HG03025 (cell line): Measurements from ENCODE around the gene SLC2A5.

ENCODE experiments used
- ATAC-seq: cut with Tn5 transposase; IDR thresholded peaks from one replicate; pipeline ENCODE4 v1.9.1; 2021; ENCODE audit warnings: mild to moderate bottlenecking, moderate library complexity; ENCODE audit not compliant: unreplicated experiment, low FRiP score

Gene SLC2A5, protein sequence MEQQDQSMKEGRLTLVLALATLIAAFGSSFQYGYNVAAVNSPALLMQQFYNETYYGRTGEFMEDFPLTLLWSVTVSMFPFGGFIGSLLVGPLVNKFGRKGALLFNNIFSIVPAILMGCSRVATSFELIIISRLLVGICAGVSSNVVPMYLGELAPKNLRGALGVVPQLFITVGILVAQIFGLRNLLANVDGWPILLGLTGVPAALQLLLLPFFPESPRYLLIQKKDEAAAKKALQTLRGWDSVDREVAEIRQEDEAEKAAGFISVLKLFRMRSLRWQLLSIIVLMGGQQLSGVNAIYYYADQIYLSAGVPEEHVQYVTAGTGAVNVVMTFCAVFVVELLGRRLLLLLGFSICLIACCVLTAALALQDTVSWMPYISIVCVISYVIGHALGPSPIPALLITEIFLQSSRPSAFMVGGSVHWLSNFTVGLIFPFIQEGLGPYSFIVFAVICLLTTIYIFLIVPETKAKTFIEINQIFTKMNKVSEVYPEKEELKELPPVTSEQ

GRCh38 chr1:9069326-9070100 is at the start of gene SLC2A5:
Gene SLC2A5 (minus strand): TSS chr1:9069635. CDS start chr1:9069536, 99 bp downstream.
- ATAC-seq, result peak; percentile 79

DNA sequence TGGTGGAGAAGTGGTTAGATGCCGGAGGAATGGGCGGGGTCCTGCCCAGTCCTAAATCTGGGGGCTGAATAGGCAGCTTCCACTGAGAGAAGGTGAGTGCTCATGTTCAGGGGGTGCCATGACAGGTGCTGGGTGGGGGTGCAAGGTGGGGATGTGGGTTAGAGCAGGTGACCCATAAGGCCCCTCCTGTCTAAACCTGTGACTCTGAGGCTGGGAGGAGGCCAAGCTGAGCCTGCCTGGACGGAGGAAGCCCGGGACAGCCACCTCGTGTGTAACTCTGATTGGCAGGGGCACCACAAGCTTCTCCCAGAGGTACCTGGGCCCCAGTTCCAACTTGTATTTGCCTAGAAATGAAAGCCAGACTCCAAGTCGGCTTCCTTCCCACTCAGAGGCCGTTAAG is 48.8 kb upstream of the SLC2A5 start:
- no peak for ATAC-seq

GRCh38 chr1:9115351-9116205 is 46.1 kb upstream of the SLC2A5 start:
- no peak for ATAC-seq

GRCh38 chr1:9112961-9113880 is 43.8 kb upstream of the SLC2A5 start:
- ATAC-seq, result no peak

GRCh38 chr1:9111957-9112356 is 42.5 kb upstream of the SLC2A5 start:
- ATAC-seq, result no peak

- no peak for ATAC-seq
These were observed 41.9 kb upstream of the SLC2A5 start for GRCh38 chr1:9111357-9111691.

- ATAC-seq, result no peak
These were observed 41.4 kb upstream of the SLC2A5 start for GRCh38 chr1:9110669-9111356.

DNA sequence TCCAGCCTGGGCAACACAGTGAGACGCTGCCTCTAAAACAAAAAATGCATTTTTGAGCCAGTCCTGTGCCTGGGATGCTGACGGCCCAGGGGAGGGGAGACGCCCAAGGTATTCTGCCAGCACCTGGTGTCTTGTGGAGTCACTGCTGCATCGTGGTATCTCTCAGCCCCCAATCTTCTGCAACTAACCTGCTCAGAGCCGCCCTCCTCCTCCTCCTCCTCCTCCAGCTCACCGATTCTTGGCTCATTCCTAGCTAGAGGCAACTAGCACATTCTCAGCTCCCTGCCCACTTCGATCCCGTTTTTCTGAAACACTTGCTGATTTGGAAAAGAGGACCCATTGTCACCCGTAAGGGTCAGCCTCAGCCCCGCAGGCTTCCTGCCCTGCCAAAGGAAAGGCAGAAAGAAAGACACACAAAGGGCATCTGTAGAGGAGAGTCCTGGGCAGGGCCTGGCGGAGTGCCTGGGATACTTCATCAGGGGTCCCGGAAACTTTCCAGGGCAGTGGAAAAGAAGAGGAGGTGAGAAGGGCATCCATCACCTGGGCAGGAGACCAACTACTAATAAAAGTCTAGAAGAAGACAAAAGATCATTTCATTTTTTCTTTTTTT is 38.7 kb upstream of the SLC2A5 start:
- ATAC-seq, result no peak

GRCh38 chr1:9107136-9107535 is 37.7 kb upstream of the SLC2A5 start:
- no peak for ATAC-seq

GRCh38 chr1:9106286-9106685 is 36.9 kb upstream of the SLC2A5 start:
- ATAC-seq, result no peak

- no peak for ATAC-seq
These were observed 36.0 kb upstream of the SLC2A5 start for GRCh38 chr1:9105336-9105867.

- no peak for ATAC-seq
These were observed 32.2 kb upstream of the SLC2A5 start for GRCh38 chr1:9101510-9102146.

GRCh38 chr1:9100471-9101043 is 31.1 kb upstream of the SLC2A5 start:
- no peak for ATAC-seq

- ATAC-seq, result no peak
These were observed 30.1 kb upstream of the SLC2A5 start for GRCh38 chr1:9099555-9099954.

- ATAC-seq, result no peak
These were observed 28.7 kb upstream of the SLC2A5 start for GRCh38 chr1:9097947-9098705.

- ATAC-seq, result no peak
These were observed 26.4 kb upstream of the SLC2A5 start for GRCh38 chr1:9095818-9096217.
